Suprapubic skin (tissue), 4 donors: ENCODE data around the gene NOP56. TPM values are rescaled to one million over a fixed set of nuclear protein-coding genes. Genes with fewer than 3 reads are reported as not detected.

ENCODE experiments used
- DNase-seq, 2 donors: peaks; one replicate each; pipeline ENCODE4 v3.0.0-alpha.2; 2019; ENCODE audit warnings: low spot score in 2 of 2
- H3K27ac ChIP-seq: fragments of 200-600 bp; sonication (generic); one replicate; pipeline ENCODE4 v1.5.1; 2019
- H3K27me3 ChIP-seq: fragments of 200-600 bp; sonication (generic); one replicate; pipeline ENCODE4 v1.5.1; 2019
- H3K36me3 ChIP-seq: fragments of 200-600 bp; sonication (generic); one replicate; pipeline ENCODE4 v1.5.1; 2019
- H3K4me1 ChIP-seq: fragments of 200-600 bp; sonication (generic); one replicate; pipeline ENCODE4 v1.5.1; 2019
- H3K4me3 ChIP-seq: fragments of 200-600 bp; sonication (generic); one replicate; pipeline ENCODE4 v1.5.1; 2019; ENCODE audit warnings: mild to moderate bottlenecking
- H3K9me3 ChIP-seq: fragments of 200-600 bp; sonication (generic); one replicate; pipeline ENCODE4 v1.5.1; 2019
- EP300 ChIP-seq: sonication (generic); formaldehyde crosslinking; IDR thresholded peaks from one replicate; pipeline ENCODE4 v1.6.1; 2017; ENCODE audit warnings: antibody characterized with exemption
- POLR2A ChIP-seq, 2 donors: fragments of 450-650 bp; IDR thresholded peaks; one replicate each; pipeline ENCODE4 v1.6.1; 2017; ENCODE audit warnings: antibody characterized with exemption in 2 of 2, mild to moderate bottlenecking in 2 of 2, moderate library complexity in 2 of 2
- POLR2AphosphoS5 ChIP-seq, 3 donors: sonication (generic); formaldehyde crosslinking; IDR thresholded peaks; one replicate each; pipeline ENCODE4 v1.6.1; 2017; ENCODE audit warnings: antibody characterized with exemption in 3 of 3
- WGBS: methylation state at CpG from one replicate; pipeline ENCODE4 v1.1.5; 2018; 5-methylcytosine and 5-hydroxymethylcytosine counted together
- total RNA-seq, 4 donors: library from RNA; depleted of rRNA; stranded (reverse); fragments of >200 nt; gene quantifications; one replicate each; pipeline ENCODE4 v1.1.0, GENCODE V29; 2016
- TF ChIP-seq, protein P1 (sequence below), 2 donors: fragments of 200-600 bp in 1 of 2; fragments of 450-650 bp in 1 of 2; sonication (generic) in 1 of 2; IDR thresholded peaks; one replicate each; pipeline ENCODE4 v1.5.1; 2016 to 2019; ENCODE audit warnings: antibody characterized with exemption in 2 of 2, mild to moderate bottlenecking in 1 of 2, moderate library complexity in 1 of 2

The NOP56 gene
- total RNA-seq, 4 donors from 2014 or later: 81.2 to 140 (median 109) TPM

DNA sequence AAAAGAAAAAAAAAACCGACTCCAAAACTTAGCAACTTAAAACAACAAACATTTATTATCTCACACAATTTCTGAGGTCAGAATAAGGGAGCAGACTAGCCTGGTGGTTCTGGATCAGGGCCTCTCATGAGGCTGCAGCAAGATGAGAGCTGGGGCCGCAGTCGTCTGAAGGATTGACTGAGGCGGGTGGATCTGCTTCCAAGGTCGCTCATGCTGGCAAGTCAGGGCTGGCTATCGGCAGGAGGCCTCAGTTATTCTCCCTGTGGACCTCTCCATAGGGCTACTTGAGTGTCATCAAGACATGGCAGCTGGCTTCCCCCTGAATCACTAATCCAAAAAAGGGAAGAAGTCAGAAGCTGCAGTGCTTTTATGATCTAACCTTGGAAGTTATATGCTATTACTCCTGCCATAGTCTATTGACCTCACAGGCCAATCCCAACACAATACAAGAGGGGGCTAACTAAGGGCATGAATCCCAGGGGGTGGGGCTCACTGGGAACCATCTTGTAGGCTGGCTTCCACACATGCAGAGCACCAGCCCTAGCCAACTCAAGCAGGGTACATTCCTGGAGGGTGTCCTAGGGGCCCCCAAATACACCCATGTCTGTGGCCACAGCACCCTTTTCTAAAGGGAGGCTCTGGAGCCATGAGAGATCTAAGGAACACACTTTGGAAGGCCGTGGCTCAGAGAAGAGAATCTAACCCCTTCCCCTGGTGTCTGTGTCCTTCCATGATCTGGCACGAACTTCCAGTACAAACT lies 51.5 kb downstream of the NOP56 start:
- no peak for DNase-seq
- Histone ChIP-seq H3K9me3 (no peaks in the 10 kb centered on the region), H3K27ac (no peak overlapping the region), H3K36me3 (no peaks in the 10 kb centered on the region), H3K4me3 (no peak overlapping the region), H3K4me1 (no peaks in the 10 kb centered on the region), H3K27me3 (peaks cover 5% of the 10 kb centered on the region)
- TF ChIP-seq POLR2A (IDR thresholded peaks at IDR 0.05) (no peak), EP300 (no peak), POLR2AphosphoS5 (IDR thresholded peaks at IDR 0.05) (no peak)
- TF ChIP-seq, protein P1, sequence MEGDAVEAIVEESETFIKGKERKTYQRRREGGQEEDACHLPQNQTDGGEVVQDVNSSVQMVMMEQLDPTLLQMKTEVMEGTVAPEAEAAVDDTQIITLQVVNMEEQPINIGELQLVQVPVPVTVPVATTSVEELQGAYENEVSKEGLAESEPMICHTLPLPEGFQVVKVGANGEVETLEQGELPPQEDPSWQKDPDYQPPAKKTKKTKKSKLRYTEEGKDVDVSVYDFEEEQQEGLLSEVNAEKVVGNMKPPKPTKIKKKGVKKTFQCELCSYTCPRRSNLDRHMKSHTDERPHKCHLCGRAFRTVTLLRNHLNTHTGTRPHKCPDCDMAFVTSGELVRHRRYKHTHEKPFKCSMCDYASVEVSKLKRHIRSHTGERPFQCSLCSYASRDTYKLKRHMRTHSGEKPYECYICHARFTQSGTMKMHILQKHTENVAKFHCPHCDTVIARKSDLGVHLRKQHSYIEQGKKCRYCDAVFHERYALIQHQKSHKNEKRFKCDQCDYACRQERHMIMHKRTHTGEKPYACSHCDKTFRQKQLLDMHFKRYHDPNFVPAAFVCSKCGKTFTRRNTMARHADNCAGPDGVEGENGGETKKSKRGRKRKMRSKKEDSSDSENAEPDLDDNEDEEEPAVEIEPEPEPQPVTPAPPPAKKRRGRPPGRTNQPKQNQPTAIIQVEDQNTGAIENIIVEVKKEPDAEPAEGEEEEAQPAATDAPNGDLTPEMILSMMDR (IDR thresholded peaks at IDR 0.05): no peak
- 86% methylated on average over 6 of the region's 8 CpGs for WGBS

DNA sequence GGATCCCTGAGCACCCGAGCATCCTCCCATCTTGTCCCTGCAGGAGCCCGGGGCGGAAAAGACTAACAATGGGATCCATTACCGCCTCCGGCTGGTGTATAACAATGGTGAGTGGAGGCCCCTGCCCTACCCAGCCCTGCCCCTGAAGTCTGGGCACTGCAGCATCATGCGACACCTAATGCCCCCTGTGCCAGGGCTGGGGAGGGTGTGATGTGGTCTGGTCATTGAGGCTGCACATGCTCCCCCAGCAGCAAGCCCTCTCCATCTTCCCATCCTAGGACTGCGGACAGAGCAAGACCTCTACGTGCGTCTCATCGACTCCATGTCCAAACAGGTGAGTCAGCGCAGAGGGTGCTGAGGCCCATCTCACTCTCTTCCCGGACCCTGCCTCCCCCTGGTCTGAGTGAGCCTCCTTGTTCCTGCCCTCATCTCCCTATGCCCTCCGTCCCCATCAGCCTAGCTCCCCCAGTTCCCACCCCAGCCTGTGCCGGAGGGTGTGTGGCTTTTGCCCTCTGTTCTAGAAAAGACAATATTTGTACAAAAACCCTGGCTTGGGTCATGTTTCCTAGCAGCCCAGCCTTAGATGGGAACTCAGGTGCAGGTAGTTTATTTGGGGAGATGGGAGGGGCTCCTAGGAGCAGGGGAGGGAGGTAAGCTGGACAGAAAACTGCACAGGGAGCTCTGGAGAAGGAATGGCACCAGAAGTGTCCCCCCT lies 53.7 kb downstream of the NOP56 start:
- no peaks in the 10 kb centered on the region for H3K9me3 ChIP-seq
- TF ChIP-seq POLR2AphosphoS5 (IDR thresholded peaks at IDR 0.05): no peak
- TF ChIP-seq POLR2A (IDR thresholded peaks at IDR 0.05): no peak
- TF ChIP-seq, protein P1 (IDR thresholded peaks at IDR 0.05): no peak
- no peak for TF ChIP-seq EP300
- peaks cover 5% of the 10 kb centered on the region for H3K27me3 ChIP-seq
- 87% methylated on average over 14 of the region's 14 CpGs for WGBS
- H3K27ac ChIP-seq: no peak overlapping the region
- no peaks in the 10 kb centered on the region for H3K4me1 ChIP-seq
- no peaks in the 10 kb centered on the region for H3K36me3 ChIP-seq
- peak in 1 of 2 donors; percentile 75 for DNase-seq
- no peak overlapping the region for H3K4me3 ChIP-seq

DNA sequence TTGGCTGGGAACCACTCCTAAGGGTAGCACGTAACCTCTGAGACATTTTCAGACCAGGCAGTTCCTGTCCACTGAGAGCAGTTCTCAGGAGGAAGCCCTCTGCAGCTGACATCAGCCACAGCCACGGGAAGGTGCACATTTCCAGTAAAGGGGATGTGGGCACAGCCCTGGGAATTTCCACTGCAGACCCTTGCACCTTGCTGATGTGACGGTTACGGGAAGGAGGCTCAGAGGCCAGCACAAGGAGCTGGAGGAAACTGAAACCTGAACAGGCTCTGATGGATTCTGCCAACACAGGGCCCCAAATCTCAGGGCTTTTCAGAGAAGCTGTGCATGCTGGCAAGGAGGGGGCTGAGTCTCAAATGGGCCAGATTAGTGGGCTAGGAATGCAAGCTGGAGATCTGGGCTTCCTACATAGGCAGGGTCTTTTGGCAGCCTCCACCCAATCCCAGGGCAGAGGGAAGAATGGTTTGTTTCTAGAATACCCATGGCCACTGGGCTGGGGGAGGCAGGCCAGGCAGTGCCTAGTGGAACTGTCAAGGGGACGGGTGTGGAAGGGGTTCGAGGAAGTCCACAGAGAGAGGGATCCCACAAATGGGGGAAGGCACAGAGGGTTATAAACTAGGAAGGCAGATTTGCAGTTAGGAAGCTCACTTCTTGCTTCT lies 54.4 kb downstream of the NOP56 start:
- no peak overlapping the region for H3K4me3 ChIP-seq
- 81% methylated on average over 6 of the region's 6 CpGs for WGBS
- no peak overlapping the region for H3K27ac ChIP-seq
- no peaks in the 10 kb centered on the region for H3K4me1 ChIP-seq
- no peaks in the 10 kb centered on the region for H3K36me3 ChIP-seq
- H3K9me3 ChIP-seq: no peaks in the 10 kb centered on the region
- peaks cover under 1% of the 10 kb centered on the region for H3K27me3 ChIP-seq
- no peak for DNase-seq
- TF ChIP-seq POLR2A (IDR thresholded peaks at IDR 0.05) (no peak), EP300 (no peak), POLR2AphosphoS5 (IDR thresholded peaks at IDR 0.05) (no peak)
- TF ChIP-seq, protein P1 (IDR thresholded peaks at IDR 0.05): no peak

DNA sequence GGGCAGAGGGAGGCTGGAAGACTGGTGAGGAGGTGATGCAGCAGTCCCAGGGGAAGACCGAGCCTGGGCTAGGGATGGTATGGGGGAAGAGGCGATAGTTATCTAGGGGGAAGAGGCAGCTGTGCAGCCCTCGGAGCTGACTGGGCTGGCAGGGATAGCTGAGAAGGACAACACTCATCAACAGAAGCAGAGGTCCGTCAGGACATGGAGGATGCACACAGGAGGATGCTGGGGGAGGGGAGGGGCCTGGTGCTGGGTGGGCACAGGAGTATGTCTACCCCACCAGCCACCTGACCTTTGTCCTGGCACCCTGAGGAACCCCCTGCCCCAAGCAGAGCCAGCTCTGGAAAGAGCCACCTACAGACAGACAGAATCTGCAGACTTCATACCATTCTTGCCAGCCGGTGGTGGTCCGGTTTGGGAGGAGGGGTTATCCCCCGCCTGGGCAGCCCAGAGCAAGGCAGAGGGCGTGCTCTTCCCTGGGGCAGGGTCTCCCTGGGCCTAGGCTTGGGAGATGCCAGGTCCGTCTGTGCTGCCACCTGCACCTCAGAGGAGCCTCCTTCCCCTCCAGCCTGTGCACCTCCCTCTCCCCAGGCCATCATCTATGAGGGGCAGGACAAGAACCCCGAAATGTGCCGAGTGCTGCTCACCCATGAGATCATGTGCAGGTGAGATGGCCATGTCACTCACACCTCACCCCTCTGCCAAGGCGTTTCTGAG lies 55.1 kb downstream of the NOP56 start:
- no peak overlapping the region for H3K4me3 ChIP-seq
- H3K9me3 ChIP-seq: no peaks in the 10 kb centered on the region
- no peaks in the 10 kb centered on the region for H3K36me3 ChIP-seq
- WGBS: 76% methylated on average over 12 of the region's 12 CpGs
- no peaks in the 10 kb centered on the region for H3K27me3 ChIP-seq
- no peaks in the 10 kb centered on the region for H3K4me1 ChIP-seq
- no peak for TF ChIP-seq EP300
- TF ChIP-seq POLR2AphosphoS5 (IDR thresholded peaks at IDR 0.05): no peak
- no peak for TF ChIP-seq POLR2A (IDR thresholded peaks at IDR 0.05)
- TF ChIP-seq, protein P1 (IDR thresholded peaks at IDR 0.05): no peak
- DNase-seq: peak in 1 of 2 donors; percentile 59
- H3K27ac ChIP-seq: no peak overlapping the region

Other genes with a start within 250 kb of the NOP56 start
- gene SNRPB, start 181.8 kb upstream of the NOP56 start, total RNA-seq: 100 to 1,000 TPM; 133 to 250 (median 221) TPM
- gene ZNF343, start 143.7 kb upstream of the NOP56 start, total RNA-seq: 10 to 100 TPM in 3 of 4 donors, 1 to 10 TPM in 1; 7.9 to 19.2 (median 13.5) TPM
- gene TMC2, start 116.1 kb upstream of the NOP56 start, total RNA-seq: not detected
- gene IDH3B, start 11.6 kb downstream of the NOP56 start, total RNA-seq: 100 to 1,000 TPM; 119 to 135 (median 121) TPM
- 10 to 100 TPM in 1 of 4 donors, 1 to 10 TPM in 3; 5.9 to 12.6 (median 6.3) TPM for gene EBF4, start 40.1 kb downstream of the NOP56 start, total RNA-seq
- 1 to 10 TPM; 1.5 to 5.1 (median 3.2) TPM for gene CPXM1, start 148.0 kb downstream of the NOP56 start, total RNA-seq
- gene C20orf141, start 162.4 kb downstream of the NOP56 start, total RNA-seq: not detected
- 1 to 10 TPM in 1 of 4 donors, not detected in 3; 2.8 TPM for gene TMEM239, start 163.7 kb downstream of the NOP56 start, total RNA-seq
- 10 to 100 TPM in 3 of 4 donors, 1 to 10 TPM in 1; 8.0 to 31.1 (median 19.4) TPM for gene PCED1A, start 188.0 kb downstream of the NOP56 start, total RNA-seq
- gene VPS16, start 188.1 kb downstream of the NOP56 start, total RNA-seq: 10 to 100 TPM; 35.7 to 37.4 (median 36.1) TPM
- gene PTPRA, start 220.8 kb downstream of the NOP56 start, total RNA-seq: 10 to 100 TPM; 47.7 to 83.0 (median 73.4) TPM